Calu3 (cell line): ENCODE results near the gene SCD. TPM values are rescaled to one million over a fixed set of nuclear protein-coding genes. Genes with fewer than 3 reads are reported as not detected.

Source experiments
- BruUV-seq: library from RNA; stranded (reverse); fragments of 400-500 nt; replicated peaks from 2 replicates; lab custom pipeline; 2021; lab: Mats Ljungman, UMichigan
- CTCF ChIA-PET: fragments of 300-600 bp; sonication (Branson Sonifier 250); formaldehyde crosslinking; loops from one replicate; lab custom pipeline; 2022; ENCODE audit warnings: antibody characterized with exemption; lab: Charles Lee
- DNase-seq: peaks from one replicate; pipeline ENCODE4 v3.0.0; 2022
- H3K27ac Mint-ChIP-seq: one replicate; pipeline ENCODE4 v1.8.0; 2022; ENCODE audit warnings: mixed read lengths; ENCODE audit not compliant: unreplicated experiment
- H3K27me3 Mint-ChIP-seq: one replicate; pipeline ENCODE4 v1.8.0; 2022; ENCODE audit warnings: mixed read lengths; ENCODE audit not compliant: unreplicated experiment
- H3K36me3 Mint-ChIP-seq: one replicate; pipeline ENCODE4 v1.8.0; 2022; ENCODE audit warnings: mild to moderate bottlenecking, moderate library complexity, mixed read lengths; ENCODE audit not compliant: insufficient read depth, unreplicated experiment
- H3K4me1 Mint-ChIP-seq: one replicate; pipeline ENCODE4 v1.8.0; 2022; ENCODE audit warnings: mild to moderate bottlenecking, low read depth, mixed read lengths; ENCODE audit not compliant: unreplicated experiment
- H3K4me3 Mint-ChIP-seq: one replicate; pipeline ENCODE4 v1.8.0; 2022; ENCODE audit warnings: mild to moderate bottlenecking, low read depth, moderate library complexity, mixed read lengths; ENCODE audit not compliant: unreplicated experiment
- H3K9me3 Mint-ChIP-seq: one replicate; pipeline ENCODE4 v1.8.0; 2022; ENCODE audit warnings: low read depth, mixed read lengths; ENCODE audit not compliant: unreplicated experiment
- CTCF ChIP-seq: fragments of 200-600 bp; IDR thresholded peaks from one replicate; pipeline ENCODE4 v1.8.0; 2022; ENCODE audit warnings: antibody characterized with exemption; ENCODE audit not compliant: unreplicated experiment
- intact Hi-C: fragments of 100-400 bp; cut with micrococcal nuclease; formaldehyde crosslinking; loops from one replicate; pipeline ENCODE4 v1.10.0; 2022; ENCODE audit not compliant: unreplicated experiment
- total RNA-seq: library from RNA; stranded (reverse); gene quantifications from 2 replicates; pipeline ENCODE4 v1.2.3, GENCODE V29; 2022

Gene SCD
- total RNA-seq, 1 experiment from 2014 or later: 225 TPM

GRCh38 chr10:100327007-100327717 is 19.9 kb upstream of the SCD start:
- no peaks in the 10 kb centered on the region for H3K36me3 Mint-ChIP-seq
- TF ChIP-seq CTCF: no peak
- H3K4me3 Mint-ChIP-seq: no peak overlapping the region
- peaks cover 78% of the 10 kb centered on the region for H3K27me3 Mint-ChIP-seq
- no TSS peak for BruUV-seq
- CTCF ChIA-PET: no interaction called here
- intact Hi-C loops: no loop called here
- no peaks in the 10 kb centered on the region for H3K4me1 Mint-ChIP-seq
- H3K27ac Mint-ChIP-seq: no peak overlapping the region
- DNase-seq: no peak
- no peaks in the 10 kb centered on the region for H3K9me3 Mint-ChIP-seq

GRCh38 chr10:100327718-100328009 is 19.4 kb upstream of the SCD start:
- H3K27me3 Mint-ChIP-seq: peaks cover 83% of the 10 kb centered on the region
- H3K36me3 Mint-ChIP-seq: no peaks in the 10 kb centered on the region
- no peaks in the 10 kb centered on the region for H3K9me3 Mint-ChIP-seq

GRCh38 chr10:100328198-100328597 is 18.8 kb upstream of the SCD start:
- Mint-ChIP-seq H3K4me1 (no peaks in the 10 kb centered on the region), H3K9me3 (no peaks in the 10 kb centered on the region), H3K4me3 (no peak overlapping the region), H3K27me3 (peaks cover 89% of the 10 kb centered on the region), H3K36me3 (no peaks in the 10 kb centered on the region), H3K27ac (no peak overlapping the region)
- BruUV-seq: no TSS peak
- no peak for TF ChIP-seq CTCF
- CTCF ChIA-PET: no interaction called here
- no peak for DNase-seq
- intact Hi-C loops: no loop called here

More at GRCh38 chr10:100327718-100328009, 19.4 kb upstream of the SCD start:
- no peak for DNase-seq
- intact Hi-C loops: no loop called here
- no peaks in the 10 kb centered on the region for H3K4me1 Mint-ChIP-seq
- TF ChIP-seq CTCF: no peak
- BruUV-seq: no TSS peak
- H3K27ac Mint-ChIP-seq: no peak overlapping the region
- H3K4me3 Mint-ChIP-seq: no peak overlapping the region
- CTCF ChIA-PET: no interaction called here

- BruUV-seq: no TSS peak
- no peak for DNase-seq
- Mint-ChIP-seq H3K4me3 (no peak within 1 kb of the TSS), H3K4me1 (no peaks in the 10 kb centered on the region), H3K9me3 (no peaks in the 10 kb centered on the region), H3K27ac (no peak within 1 kb of the TSS), H3K36me3 (no peaks in the 10 kb centered on the region), H3K27me3 (peaks cover 94% of the 10 kb centered on the region)
- CTCF ChIA-PET: interaction anchor here (0.6 kb wide), 1 partner anchor 11 kb away, joined by 3 read pairs; no protein-coding TSS in a partner anchor
- intact Hi-C loops: loop anchor here (10.0 kb wide), 1 partner anchor 185 kb away; the partner anchor contains the start of gene SEC31B
- TF ChIP-seq CTCF: no peak
Observed at GRCh38 chr10:100330079-100330478, 17.0 kb upstream of the SCD start, which contains the start of gene PKD2L1. Gene PKD2L1, minus strand, starts transcription at chr10:100330228. Its CDS starts 125 bp downstream, at chr10:100330103.
